GM03348 (cell line): Measurements from ENCODE around the gene MATK.

Experiments
- DNase-seq: peaks from one replicate; pipeline ENCODE4 v3.0.0; 2012; ENCODE audit warnings: low spot score

MATK gene

DNA sequence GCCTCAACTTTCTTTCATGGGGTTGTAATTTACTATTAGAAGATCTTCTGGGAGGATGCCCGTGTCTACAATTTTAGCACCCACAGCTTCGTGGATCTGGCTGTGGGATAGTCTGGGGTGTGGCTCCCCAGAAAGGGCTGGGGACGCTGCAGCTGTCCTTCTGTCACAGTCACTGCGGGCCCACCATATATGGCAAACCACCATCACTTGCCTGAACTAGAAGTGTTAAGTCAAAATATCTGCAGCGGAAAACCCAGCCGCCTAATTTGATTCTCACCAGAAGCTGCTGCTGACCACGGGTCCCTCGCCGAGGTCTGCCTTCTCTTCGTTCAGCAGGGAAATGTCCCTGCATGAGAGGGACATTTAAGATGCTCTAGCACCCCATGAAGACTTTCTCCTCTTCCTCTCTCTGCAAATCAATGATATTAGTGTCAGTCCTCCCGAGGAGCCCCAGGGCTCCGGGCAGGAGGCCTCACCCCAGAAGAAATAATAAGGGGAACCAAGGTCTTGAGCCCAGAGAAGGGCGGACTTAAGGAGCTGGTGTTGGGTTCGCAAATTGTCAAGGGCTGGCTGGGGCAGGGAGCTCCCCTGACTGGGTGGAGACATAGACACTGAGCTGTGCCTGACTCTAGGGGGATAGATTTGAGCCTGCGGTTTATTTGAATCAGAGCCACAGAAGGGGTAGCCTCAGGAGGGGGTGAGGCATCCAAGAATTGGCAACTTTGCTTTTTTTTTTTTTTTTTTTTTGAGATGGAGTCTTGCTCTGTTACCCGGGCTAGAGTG lies 3.0 kb upstream of the MATK start:
- no peak for DNase-seq

DNA sequence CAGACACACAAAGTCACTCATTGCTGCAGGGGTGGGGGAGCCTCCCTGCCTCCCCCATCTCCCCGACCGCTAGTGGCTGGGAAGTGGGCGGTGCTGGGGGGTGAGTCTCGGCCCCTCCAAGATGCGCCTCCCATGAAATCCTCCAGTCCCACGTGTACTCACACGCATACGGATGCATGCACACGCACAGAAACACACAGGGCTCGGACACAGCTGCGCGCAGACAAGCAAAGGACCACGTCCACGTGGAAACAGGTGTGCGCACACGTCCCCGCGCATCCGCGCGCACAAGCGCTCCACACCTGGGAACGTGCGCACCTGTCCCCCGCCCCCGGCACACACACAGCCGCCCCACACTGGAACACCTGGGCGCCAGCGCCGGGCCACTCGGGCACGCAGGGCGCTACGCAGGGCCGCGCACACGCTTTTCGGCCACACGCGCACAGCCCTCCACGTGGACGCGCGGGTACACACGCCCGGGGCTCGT lies 687 bp downstream of the MATK start:
- DNase-seq = no peak

DNA sequence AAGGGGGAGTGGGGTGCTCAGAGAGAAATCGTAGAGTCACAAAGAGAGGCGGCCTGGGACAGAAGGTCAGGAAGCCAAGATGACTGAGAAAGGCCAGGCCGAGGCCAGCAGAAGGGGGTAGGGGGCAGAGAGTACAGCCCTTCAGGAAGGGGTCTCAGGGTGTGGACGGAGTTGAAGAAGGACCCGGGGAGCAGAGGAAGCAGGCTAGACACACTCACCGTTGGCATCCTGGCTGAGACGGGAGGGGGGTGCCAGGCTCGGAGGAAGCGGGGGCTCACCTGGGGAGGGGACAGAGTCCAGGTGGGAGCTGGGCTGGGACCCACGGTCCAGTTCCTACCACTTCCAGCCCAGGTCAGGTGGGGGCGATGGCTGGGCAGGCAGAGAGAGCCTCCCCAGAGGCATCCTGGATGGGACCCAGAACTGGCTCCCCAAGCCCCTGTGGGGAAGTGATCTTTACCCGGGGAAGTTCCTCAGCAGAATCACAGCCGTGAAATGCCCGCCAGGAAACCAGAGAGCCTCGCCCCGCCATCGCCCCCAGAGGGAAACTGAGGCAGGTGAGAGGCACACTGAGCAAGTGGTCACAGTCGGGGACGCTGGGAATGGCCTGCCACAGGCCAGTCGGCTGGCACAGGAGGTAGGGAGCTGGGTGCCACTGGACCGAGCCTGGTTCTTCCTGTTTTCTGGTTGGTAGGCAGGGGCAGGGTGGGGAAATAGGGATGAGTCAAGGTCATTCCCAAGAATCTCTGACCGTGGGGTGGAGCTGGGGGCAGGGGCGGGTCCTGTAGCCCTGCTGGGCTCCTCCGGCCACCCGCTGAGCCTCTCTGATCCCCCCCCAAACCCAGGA lies 1.4 kb downstream of the MATK start:
- DNase-seq = no peak

DNA sequence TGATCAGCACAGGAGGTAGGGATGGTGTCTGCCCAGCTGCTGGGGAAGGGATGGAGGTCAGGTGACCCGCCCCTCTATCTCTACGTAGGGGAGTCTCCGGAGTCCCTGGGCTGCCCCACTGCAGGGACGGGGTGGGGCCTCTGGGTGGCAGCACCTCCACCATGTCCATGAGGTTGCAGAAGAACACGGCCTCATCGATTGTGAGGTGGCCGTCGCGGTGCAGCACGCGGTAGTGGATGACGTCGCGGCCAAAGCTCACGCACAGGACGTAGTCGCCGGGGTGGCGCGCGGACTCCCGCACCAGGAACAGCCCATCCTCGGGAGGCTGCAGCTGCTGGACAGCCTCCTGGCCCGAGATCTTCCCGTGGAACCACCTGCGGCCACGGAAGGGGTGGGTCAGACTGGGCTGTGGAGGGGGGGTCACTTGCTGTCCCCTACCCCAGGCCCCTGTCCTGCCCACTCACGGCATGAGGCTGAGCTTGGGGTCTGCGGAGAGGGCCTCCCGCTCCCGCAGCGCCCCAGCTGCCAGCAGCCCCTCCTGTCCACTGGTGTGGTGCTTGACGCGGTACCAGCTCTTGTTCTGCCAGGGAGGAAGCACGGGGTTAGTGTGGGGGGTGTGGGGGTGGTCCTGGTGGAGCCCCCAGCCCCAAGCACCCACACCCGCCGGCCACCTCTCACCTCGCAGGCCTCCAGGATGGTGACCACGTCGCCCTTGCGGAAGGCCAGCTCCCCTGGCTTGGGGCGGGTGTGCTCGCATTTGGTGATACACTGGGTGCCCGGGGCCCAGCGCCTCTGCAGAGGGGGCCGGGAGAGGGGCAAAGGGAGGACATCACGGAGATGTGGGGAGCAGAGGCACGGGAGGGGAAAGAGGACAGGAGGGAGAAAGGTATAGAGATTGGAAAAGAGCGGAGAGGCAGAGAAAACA lies 2.3 kb downstream of the MATK start:
- no peak for DNase-seq

DNA sequence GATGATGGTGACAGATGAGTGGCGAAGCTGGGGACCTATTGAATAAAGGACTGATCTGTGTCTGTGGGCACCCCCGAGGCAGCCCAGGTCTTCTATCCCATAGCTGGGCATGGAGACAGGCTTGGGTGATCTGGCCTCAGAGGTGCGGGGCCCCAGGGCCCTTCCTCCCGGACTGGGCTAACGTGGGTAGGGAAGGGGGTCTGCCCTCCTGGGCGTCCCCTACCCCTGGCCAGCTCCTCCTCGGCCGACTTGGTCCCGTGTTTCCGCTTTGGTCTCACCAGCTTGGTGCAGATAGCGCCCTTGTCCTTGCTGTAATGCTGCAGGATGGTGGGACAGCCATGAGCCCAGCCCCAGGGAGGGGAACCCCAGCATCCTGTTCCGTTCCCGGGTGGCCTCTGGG lies 3.3 kb downstream of the MATK start:
- no peak for DNase-seq

DNA sequence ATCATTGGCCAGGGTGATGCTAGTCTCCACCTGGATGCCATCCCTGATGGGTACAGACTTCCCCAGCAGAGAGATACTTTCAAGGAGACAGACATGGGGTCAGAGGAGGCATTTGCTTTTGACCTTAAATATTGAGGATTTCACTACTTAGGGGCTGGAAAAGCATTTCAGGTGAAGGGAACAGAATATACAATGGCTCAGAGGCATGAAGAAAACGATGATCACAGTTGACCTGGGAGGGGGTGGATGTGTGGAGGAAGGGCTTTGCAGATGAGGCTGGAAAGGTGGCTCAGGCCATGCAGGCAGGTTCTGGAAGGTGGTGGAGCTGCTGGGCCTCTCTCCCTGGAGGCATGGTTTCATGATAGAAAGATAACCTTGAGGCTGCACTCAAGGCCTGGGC lies 3.9 kb downstream of the MATK start:
- no peak for DNase-seq

DNA sequence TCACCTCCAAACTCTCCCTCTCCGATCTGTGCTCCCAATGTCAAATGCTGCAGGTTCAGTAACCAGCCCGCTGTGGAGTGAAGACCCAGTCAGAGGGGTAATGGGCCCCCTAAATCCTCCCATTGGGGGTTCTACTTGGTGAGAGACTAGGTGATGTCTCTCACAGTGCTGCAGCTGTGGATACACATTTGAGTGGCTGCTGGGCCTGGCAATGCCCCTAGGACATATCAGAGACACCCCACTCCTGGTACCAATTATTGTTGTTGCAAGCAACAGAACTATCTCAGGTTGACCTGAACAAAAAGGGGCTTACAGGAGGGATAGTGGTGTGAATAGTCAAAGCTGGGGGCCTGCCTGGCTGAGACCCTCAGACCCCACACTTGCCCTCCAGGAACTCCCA lies 4.6 kb downstream of the MATK start:
- no peak for DNase-seq

DNA sequence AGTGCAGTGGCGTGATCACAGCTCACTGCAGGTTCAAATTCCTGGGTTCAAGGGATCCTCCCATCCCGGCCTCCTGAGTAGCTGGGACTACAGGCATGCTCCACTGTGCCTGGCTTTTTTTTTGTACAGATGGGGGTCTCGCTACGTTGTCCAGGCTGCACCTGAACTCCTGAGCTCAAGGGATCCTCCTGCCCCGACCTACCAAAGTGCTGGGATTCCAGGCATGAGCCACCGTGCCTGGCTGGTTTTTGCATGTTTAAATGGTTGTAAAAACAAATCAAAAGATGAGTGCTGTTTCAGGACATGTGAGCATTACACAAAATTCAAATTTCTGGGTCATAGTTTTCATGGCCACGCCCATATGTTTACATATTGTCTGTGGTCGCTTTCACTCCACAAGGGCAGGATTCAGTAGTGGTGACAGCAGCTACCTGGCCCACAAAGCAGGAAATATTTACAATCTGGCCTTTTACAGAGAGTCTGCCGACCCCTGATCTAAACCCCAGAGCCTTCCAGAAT lies 5.3 kb downstream of the MATK start:
- no peak for DNase-seq

DNA sequence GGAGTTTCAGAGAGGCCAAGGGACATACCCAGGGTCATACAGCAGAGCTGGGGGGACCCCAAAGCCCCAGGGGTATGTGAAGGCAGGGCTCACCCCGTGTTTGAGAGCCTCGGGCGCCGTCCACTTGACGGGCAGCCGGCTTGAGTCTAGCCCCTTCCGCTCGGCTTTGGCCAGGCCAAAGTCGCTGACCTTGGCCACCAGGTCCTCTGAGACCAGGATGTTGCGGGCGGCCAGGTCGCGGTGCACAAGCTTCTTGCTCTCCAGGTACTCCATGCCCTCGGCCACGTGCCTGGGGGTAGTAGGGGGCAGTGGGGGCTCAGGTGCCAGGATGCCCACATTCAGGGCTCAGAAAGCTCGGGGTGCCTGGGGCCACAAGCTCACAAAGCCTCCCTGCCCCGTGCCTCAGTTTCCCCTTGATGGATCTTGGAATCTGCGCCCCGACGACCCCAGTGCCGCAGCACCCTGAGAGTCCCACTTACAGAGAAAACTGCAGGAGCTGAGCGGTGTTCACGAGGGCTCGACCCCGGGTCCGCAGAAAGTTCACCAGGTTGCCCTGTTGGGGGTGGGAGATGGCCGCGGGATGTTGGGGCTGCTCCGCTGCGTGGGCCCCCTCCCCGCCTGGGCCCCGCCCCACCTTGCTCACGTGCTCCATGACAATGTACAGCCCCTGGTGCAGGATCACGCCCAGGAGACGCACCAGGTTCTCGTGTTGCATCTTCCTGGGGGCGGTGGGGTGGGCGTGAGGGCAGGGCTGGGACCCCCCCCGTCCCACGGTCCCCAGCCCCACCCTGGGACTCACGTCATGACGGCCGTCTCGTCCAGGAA lies 7.1 kb downstream of the MATK start:
- DNase-seq = no peak

DNA sequence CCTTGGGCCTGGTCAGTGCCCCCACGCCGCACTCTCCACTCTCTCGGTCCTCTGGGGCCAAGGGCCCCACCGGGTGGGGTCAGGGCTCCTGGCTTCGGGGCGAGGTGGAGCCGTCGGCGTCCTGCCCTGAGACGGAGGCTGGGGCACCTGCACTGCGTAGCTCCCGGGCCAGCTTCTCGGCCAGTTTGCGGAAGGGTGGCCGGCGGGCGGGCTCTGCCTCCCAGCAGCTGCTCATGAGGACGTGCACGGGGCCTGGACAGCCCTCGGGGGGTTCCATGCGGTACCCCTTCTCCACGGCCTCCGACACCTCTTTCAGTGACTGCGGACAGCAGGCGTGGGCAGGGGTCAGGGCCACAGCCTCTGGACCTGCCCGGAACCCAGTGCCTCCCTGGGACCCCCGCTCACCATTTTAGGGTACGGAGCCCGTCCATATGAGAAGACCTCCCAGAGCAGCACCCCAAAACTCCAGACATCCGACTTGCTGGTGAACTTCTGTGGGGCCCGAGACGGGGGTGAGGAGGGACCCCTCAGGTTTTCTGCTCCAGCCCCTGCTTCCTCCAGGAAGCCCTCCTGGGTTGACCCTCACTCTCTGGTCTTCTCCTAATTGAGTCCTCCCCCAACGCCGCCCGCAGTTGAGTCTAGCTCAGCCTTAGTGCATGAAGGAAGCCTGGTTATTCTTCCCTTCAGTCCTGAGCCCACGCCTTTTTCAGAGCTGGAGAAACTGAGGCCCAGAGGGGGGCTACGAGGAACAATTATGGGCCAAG lies 7.9 kb downstream of the MATK start:
- DNase-seq = no peak

DNA sequence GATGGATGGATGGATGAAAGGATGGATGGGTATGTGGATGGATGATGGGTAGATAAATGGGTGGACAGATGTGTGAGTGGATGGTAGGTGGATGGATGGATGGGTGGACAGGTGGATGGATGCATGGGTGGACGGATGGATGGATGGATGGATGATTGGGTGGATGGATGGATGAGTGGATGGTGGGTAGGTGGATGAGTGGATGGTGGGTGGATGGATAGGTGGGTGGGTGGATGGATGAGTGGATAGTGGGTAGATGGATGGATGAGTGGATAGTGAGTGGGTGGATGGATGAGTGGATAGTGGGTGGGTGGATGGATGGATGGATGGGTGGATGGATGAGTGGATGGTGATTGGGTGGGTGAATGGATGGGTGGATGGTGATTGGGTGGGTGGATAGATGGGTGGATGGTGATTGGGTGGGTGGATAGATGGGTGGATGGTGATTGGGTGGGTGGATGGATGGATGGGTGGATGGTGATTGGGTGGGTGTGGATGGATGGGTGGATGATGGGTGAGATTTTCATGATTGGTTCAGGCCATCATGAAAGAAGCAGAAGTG lies 9.6 kb downstream of the MATK start:
- no peak for DNase-seq

DNA sequence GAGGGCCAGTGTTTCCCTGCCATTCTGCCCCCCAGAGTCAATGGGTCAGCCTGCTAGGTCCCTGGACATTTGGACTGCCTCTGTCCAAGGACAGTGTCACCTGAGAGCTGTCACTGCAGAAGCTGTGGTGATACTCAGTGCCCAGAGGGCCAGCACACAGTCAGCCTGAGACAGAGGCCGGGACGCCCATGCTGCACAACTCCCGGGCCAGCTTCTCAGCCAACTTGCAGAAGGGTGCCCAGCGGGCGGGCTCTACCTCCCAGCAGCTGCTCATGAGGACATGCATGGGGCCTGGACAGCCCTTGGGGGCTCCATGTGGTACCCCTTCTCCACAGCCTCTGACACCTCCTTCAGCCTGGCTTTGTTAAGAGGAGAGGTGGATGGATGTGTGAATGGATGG lies 10.3 kb downstream of the MATK start:
- no peak for DNase-seq

DNA sequence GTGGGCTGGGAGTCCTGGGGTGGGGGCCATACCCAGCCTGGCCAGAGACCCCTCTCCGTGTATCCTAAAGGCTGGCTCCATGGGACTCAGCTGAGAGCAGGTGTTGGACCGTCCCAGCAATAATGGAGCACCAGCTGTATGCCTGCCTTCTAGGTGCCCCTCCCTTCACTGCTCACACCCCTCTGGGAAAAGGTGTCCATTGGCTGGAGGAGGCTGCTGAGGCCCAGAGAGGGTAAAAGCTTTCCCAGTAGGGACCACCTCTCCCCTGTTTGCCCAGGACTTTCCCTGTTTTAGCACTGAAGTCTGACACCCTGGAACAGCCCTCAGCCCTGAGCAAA lies 10.8 kb downstream of the MATK start:
- DNase-seq = no peak

DNA sequence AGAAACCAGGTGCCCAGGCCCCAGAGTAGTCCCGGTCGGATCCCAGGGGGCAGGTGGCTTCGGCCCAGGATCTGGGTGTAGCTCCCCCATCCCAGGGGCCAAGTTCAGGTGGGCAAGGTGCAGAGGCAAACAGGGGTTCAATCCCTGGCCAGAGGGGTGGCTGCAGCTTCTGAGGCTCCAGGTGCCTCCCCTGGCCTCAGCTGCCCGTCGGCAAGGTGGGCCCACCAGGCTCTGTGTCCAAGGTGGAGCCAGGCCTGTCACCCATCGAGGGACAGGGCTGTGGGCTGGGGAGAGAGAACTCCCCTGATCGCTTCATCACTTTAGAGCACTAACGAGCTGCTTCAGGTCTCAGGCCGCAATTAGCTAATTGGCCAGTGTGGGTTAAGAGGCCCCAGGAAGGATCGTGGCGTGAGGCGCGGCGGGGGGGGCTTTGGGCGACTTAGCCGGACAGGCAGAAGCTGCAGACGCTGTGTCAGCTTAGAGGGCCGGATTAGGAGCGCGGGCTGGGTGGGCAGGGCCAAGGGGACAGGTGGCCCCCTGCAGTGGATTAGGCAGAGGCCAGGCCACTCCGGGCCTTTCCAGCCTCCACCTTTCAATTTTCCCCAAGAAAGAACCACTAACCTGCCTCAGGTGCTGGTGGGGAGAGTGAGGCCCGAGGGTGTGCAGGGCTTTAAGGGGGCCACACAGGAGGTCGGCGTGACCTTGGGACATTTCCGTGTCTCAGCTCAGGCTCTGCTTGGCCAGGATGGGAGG lies 11.4 kb downstream of the MATK start:
- no peak for DNase-seq

DNA sequence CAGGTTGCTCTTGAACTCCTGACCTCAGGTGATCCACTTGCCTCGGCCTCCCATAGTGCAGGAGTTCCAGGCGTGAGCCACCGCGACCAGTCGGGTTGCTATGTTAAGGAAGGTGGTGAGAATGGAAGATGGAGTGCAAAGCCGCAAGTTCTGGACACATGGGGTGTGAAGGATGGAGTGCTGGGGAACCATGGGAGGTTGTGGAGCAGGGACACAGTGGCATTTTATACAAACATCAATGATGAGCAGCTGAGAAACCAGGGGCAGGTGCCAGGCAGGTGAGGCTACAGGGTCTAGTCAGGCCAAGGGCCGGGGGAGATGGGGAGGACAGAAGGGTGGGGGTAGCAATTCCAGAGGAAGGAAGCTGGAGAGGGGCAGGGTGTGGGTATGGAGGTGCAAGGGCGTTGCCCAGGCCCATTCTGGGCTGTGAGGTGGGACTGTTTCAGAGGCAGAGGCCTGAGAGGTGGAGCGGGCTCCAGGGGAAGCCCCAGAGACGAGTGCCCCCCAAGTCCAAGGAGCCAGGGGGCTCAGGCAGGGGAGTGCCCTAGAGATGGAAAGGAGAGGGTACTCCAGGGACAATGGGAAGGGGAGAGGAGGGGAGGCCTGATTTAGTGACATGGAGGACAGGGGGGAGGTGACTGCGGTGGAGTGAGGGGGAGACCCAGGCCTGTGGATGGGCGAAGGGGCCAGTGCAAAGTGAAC lies 12.2 kb downstream of the MATK start:
- DNase-seq = no peak

DNA sequence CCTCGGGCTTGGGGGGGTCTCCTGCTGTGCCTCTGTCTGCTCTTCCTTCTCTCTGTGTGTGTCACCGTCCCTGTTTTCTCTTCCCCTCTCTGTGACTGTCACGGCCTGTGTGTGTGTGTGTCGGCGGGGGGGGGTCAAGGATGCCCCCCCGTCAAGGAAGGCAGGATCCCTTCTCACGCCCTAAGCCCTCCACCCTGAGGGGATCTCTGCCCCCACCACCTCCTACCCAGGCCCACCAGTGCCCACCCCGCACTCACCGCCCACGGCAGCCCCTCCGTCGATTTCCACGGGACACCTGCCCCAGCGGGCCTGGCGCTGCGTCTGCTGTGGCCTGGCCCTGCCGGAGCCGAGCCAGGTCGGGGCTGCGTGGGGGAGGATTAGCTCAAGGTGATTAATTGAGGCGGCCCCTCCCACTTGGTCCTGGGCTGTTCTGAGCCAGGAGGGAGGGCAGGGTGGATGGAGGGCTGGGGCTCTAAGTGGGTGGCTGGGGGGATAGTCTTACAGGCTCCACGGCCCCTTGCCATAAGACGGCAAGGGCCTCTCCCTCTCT lies 14.2 kb downstream of the MATK start, which contains the start of gene RAX2:
RAX2 (minus strand) TSS at position 323 of the 550 bp plus-strand sequence. CDS start 486 bp downstream, outside the sequence.
- DNase-seq = no peak

DNA sequence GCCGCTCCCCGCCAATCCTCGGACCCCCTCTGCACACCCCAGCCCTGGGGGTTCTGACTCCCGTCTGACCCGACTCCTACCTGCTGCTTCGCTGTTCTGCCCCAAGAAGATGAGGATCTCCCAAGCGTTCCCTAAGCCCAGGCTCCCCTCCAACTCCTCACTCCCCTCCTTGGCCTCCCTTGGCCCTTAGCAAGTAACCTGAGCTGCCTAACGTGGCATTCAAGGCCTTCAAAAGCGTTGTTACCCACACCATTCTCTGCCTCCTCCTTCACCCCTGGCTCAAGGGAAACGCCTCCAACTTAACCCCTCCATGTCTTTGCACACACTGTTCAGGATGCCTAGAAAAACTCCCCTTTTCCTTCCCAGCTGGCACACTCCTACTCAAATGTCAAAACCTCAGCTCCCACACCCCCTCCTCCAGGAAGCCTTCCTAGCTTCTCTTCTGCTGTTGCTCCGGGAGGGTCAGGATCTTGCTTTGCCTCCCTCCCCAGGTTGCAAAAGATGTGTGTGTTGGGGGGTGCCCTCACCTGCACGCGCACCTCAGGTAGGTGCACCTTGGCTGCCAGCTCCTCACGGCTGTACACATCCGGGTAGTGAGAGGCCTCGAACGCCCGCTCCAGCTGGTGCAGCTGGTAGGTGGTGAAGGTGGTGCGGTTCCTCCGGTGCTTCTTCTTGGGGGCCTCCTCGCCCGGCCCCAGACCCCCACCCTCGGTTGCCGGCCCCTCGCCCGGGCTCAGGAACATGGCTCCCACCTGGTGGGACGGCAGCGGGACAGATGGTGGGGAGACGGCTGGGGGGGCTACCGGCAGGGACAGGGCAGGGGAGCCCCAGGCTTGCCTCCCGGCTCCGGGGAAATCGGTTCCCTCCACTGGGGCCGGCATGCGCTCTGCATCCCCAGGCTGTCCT lies 14.9 kb downstream of the MATK start:
- no peak for DNase-seq
